ENCODE data around the gene CTCFL.

GRCh38 chr20:57448764-57449354 lies 76.1 kb downstream of the CTCFL start:
- no peak for TF ChIP-seq CTCF (IDR thresholded peaks at IDR 0.05 in 8 of 11, conservative IDR thresholded peaks at IDR 0.05 in 3 of 11)
- no peak for TF ChIP-seq POLR2A (IDR thresholded peaks at IDR 0.05)
- no peak for TF ChIP-seq POLR2AphosphoS5 (IDR thresholded peaks at IDR 0.05)

Data from spleen (tissue), 7 donors.